Measurements from ENCODE around the gene FYB1.

FYB1 gene

DNA sequence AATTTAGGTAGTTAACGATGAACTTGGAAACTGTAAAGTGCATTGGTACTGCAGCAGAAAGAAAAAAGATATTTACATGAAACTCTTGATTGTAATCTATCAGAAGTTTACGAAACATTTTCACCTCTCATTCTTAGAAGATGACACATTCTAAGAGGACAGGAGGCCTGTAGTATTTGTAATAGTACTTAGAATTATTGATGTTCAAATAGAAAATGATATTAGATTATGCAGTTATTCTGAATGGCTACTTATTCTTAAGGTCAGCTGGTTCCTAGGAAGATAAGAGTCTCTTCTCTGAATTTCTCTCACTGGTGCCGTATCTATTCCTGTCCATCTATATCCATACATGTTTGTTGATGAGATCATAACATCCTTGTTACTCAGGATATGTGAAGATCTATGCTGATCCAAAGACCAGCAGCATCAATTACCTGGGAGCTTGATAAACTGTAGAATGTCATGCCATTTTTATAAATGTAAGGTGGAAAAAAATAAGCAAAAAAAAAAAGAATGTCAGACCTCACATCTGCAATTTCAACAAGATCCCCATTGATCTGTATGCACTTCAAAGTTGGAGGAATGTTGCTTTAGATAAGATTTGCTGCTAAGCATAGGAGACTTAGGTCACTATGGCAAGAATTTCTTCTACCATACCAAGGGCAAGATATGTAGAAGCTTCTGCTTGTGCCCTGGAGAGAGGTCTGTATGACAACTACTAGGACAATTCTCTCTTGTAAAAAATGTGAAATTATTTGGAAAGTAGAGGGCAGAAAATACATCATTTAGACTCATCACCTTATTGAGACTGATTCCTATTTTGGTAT lies 102.8 kb downstream of the FYB1 start:
- FAIRE-seq = no peak

DNA sequence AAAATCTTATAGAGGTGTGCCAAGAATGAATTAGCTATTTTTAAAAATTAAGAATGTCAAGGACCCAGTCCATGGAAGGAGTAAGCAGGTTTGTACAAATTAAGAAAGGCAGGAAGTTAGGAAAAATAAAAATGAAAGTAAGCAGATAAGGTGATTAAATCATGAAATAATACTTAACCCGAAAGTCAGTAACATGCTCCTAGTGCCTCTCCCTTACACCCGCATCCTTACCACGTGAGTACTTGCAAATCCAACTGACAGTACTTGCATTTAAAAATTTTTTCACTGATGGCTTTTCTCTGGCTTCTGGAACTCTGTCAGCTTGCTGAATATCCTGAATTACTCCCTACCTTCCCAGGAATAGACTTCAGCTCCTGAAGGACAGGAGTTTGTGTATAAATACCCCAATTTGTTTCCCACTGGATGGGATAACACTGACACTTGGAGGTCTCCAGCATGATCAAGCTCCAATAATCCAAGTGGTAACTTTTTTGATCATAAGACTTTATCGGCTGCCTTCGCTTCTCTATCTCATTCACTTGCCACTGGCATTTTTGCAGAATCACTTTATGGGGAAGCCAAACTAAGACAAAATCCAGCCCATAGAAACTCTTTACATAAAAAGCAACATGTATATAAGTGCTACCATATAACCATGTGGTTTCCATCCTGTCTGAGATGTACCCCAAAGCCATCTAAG lies 103.6 kb downstream of the FYB1 start:
- FAIRE-seq = no peak

DNA sequence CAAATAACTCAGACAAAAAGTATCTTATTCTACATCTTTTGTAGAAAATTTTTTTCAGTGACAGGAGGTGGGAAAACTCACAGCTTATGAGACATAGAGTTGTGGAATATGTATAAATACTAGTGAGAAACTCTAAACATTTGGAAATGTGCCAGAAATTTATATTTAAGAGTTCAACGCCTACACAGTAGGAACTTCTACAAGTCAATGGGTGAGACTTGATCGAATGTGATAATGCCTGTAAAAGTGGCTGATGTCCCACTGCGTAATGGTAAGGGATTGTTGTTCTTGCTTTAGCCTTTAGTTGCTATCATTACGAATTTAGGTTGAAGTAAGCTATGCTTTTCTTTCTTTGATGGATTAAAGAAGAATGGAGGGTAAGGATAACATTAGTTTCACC lies 105.2 kb downstream of the FYB1 start:
- no peak for FAIRE-seq

DNA sequence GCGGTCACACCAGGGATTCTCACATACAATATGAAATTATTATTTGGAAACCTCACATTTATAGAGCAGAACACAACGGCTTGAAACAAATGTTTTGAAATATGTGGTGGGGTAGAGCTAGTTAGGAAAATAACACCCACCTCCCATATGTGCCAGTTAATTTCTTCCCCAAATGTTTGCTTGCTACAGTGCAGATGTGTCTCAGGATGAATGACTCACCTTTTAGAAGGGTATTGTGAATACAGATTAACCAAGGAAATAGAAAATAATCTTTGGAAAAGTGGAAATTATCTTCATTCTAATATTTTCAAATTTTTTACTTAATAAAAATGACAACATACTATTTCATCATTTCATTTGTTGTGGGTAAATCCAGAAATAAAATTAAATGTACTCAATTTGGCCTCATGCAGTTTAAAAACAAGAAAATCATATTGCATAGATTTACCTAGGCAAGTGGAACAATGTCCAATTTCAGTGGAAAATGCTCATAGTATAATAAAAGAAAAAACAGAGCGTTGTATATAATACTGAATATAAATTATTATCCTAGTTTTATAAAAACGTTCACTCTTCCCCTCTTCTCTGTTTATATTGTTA lies 105.9 kb downstream of the FYB1 start:
- no peak for FAIRE-seq

DNA sequence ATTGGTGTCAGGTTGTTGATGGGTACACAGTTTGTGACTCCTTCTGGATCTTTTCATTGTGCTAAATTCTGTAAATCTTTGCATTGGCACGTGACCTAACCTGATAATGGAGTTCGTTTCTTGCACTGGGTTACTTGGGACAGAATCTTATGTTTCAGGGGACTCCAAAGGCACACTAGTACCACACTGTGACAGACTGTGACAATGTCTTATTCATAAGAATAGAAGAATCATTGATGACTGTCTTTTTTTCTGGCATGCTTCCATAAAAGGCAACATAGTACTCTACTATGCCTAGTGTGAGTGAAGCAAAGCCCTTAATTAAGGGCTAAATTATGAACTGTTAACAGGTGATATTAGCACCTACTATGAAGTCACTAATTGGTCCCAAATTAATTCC lies 109.8 kb downstream of the FYB1 start:
- FAIRE-seq = no peak

DNA sequence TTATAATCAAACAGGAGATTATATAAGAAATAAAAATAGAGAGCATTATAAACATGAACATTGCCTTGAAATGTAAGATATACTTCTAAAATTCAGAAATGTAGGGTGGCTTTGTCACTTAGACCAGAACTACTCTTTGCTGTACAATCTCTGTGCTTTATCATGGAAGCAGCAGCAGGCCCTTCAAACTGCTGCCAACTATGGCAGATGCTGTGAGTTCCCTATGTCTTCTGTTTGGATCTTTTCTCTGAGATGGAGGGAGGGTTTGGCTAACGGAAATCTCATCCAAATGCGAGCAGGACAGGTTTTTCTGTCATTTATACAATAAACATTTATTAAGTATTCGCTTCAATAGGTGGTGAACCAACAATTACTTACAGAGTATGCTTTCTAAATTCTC lies 110.4 kb downstream of the FYB1 start:
- no peak for FAIRE-seq

DNA sequence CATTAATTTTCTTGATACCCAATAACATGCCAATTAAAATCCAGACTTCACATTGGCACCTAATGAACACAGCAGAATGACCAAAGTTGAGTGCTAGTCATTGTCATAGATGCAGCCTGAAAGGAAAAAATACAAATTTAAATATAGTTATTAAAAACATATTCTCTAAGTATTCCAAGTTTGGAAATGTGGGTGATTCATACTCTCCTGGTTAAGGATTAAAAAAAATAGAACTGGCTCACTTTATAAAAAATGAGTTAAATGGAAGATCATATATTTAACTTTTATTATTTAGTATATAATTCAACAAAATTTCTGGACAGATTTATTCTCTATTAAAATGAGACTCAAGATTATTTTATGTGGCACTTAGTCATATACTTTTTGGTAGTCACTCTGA lies 112.0 kb downstream of the FYB1 start:
- FAIRE-seq = no peak

DNA sequence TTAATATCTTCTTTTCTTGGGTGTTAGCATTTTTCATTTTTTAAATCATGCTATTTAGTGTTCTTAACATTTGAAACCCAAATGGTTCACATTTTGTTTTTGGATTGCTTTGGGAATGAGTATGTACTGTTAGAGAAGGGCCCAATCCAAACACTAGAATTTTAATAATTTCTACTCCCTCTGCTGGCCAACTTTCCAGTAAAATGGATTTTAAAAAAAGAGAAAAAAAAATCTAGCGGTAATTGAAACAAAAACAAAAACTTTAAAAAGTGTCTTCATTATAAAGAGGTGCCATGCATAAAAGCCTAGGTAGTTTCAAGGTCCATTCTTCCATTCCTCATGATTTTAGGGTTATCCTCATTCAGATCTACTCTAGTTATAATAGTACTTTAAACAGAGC lies 113.0 kb downstream of the FYB1 start:
- FAIRE-seq = no peak

DNA sequence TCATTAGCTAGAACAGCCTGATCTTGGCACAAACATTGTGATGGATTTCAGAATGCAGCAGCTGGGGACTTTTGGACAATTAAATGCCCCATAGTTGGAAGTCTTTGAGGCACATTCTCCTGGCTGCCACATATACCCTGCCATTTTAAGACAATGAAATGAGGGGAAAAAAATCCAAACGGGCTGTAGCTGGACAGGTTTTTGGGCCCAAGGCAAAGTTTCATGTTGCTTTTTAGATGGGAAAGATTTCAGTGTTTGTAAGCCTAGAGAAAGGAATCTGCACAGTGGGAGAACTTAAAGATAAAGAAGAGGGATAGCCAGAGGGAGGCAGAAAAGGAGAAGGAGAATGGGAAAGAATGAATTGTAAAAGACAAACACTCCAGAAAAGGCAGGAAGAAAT lies 115.1 kb downstream of the FYB1 start:
- FAIRE-seq = no peak

DNA sequence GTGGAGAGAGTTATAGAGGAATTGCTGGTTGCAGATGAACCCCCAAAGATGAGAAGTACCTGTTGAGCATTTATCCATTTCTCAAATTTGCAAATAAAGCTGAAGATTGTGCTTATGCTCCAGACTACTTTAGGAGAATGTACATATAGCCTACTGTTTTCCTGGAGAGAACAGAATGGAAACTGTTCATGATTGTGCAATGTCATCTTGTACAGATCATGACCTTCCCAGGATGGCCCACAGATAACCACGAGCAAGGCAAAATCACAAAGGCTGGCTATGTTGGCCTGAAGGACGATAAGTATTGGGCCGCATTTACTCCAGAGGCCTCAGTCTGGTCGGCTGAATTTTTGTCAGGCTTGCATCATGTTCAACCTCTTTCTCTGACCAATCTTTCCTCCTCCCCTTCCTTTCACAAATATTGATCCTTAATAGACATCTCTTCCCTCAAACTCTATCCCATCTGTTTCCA lies 116.6 kb downstream of the FYB1 start:
- no peak for FAIRE-seq

DNA sequence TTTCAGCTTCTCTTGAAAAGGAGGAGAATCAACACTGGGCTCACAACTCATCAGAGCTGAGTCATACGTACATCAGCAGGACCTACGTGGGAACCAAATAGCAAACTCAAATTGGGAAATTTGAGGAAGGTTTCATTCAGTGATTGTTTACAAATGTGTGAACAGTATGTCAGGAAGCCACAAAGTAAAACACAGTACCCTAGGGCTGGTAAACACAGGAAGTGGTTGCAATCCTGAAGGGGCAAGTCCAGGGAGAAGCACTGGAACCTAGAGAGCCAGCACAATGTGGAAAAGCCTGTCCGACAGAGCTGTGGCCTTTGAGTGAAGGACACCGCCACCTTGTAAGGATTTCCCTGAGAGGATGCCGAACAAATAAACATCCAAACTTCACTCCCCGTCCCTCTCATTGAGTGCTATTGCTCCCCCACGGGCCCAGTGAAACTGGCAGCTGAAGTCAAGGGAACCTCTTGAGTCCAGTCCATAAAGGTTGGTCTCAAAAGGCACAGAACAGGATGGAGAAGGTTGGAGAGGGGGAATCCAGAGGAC lies 118.4 kb downstream of the FYB1 start:
- no peak for FAIRE-seq

DNA sequence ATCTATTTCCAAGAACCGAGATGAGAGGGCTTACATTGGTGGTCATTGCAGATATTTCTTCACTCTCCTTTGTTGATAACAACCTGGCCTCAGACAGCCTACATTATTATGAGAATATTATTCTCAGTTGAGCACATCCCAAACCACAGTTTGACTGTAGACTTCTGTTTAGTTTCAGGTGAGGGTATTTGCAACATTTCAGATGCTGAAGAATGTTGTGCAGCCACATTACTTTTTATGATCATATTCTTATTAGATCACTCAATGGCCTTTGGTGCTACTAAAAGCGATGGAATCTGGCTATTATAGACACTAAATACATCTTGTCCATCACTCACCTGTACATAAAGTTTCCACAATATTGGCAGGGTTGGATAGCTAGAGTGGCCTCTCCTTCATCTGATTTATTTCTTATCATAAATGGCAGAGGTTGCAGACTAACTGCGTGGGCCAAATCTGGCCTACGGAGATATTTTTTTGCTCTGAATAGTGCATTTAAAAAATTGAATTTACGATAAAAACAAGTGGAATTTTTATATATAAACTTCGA lies 119.0 kb downstream of the FYB1 start:
- FAIRE-seq = no peak

DNA sequence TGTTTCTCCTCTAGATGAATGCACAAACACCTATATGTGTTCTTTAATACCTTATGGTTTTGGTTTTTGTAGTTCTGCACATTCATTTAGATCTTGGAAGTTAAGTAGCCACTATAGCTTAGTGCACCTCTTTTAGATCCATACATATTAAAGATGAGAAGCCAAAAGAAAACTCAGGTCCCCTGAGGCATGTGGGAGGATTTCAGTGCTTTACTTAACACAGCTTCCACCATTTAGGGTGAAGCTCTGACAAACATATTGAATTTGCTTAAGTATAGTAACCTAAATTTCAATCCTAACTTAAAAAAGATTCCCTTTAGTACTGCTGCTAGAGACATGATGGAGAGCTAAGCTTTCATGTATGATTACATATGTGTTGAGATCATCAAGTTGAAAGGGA lies 119.5 kb downstream of the FYB1 start:
- no peak for FAIRE-seq

DNA sequence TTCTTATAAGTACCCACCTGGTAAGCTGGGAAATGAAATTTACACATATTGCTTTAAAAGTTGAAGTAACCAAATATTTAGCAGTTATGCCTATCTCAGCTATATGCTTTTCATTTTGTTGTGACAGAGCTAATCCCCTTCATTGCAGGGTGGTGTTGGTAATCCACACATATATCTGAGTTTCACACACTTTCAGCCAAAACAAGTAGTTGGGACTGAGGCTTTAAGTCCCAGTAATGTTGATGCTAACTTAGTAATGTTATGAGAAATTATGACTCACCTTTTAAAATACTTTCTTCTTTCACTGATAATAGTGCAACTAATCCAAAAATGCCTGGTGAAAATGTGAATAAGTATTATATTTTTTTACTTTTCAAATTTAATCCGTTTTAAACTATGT lies 126.0 kb downstream of the FYB1 start:
- no peak for FAIRE-seq

DNA sequence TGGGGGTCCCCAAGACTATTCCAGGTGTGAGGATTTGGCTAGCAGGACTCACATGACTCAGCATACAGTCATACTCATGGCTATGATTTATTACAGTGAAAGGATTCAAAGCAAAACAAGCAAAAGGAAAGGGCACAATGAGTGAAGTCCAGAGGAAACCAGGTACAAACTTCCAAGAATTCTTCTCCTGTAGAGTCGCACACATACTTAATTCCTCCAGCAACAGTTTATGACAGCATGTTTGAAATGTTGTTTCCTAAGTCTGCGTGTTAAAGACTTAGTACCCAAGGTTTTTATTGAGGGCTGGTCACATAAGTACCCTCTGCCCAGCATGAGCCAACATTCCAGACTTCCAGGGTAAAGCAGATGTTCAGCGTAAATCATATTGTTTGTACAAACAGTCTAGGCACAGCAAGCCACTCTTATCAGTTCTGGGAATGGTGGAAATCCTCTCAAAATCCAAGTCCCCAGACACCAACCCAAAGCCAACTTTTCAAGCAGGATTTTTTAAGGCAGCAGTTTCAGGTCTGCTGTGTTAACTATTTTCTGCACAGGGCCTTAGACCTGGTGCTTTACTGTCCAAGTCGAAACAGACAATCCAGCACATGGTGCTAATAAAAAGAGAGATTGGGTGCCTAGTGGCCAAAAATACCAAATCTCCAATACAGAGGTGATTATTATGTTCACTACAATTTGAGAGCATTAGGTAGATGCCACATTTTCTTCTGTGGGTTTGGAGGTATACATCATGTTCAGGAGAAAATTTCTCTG lies 126.6 kb downstream of the FYB1 start:
- FAIRE-seq = no peak

DNA sequence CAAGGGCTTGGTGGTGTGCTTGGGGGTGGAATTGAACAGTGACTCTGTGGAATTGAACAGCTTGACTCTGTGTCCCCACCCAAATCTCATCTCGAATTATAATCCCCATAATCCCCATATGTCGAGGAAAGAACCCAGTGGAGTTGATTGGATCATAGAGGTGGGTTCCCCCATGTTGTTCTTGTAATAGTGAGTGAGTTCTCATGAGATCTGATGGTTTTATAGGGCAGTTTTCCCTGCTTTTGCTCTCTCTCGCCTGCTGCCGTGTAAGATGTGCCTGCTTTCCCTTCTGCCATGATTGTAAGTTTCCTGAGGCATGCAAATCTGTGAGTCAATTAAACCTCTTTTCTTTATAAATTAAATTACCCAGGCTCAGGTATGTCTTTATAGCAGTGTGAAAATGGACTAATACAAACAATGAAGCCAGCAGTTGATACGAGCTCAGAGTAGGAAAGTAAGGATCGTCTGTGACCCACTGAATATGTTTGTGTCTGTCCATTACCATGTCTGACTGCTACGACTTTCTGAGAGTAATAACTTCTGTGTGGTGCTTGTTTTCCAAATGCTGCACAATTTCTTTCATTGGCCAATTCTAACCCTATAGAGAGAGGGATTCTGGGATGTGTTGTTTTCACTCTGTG lies 127.3 kb downstream of the FYB1 start:
- FAIRE-seq = no peak

DNA sequence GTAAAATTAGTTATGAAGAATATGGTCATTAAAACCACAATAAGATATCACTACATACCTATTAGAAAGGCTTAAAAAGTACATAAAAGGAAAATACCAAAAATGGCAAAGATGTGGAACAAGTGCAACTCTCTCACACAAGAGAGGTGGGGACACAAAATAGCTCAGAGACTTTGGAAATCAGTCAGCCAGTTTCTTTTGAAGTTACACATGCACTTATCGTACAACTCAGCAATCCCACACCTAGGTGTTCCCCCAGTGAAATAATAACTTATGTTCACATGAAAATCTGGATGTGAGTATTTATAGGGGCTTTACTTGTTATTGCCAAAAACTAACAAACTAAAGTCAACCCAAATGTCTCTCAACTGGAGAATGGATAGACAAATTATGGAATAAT lies 135.4 kb downstream of the FYB1 start:
- no peak for FAIRE-seq

DNA sequence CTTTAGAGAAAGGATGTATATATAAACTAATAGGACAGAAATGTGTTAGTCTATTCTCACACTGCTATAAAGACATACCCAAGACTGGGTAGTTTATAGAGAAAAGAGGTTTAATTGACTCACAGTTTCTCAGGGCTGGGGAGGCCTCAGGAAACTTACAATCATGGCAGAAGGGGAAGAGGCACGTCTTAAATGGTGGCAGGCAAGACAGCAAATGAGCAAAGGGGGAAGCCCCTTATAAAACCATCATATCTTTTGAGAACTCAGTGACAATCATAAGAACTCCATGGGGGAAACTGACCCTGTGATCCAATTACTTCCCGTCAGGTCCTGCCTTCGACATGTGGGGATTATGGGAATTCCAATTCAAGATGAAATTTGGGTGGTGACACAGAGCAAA lies 136.4 kb downstream of the FYB1 start:
- FAIRE-seq = no peak

DNA sequence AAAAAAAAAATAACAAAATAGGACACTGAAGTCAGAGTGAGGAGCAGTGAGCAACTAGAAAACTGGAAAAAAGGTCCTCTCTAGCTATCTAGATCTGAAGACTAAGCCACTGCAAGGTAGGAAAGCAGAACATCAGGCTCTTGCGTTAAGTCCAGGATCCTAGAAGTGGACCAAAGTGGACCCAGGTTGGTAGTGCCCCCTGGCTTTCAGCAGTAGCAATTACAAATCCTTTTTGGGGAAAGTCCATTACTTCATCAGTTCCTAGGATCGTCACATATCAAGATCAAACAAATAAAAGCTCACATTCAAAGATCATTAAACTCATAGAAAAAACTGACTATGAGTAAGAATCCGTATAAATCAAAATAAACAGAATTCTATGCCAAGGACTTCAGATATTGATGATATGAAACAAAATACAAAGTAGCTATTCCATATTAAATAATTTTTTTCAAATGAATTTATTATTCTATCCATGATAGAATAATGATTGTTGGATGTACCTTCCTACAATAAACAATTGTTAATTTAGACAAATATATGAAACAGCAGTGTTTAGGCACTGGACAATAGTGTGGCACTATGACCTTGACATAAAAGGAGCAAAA lies 138.7 kb downstream of the FYB1 start:
- FAIRE-seq = peak; percentile 74

DNA sequence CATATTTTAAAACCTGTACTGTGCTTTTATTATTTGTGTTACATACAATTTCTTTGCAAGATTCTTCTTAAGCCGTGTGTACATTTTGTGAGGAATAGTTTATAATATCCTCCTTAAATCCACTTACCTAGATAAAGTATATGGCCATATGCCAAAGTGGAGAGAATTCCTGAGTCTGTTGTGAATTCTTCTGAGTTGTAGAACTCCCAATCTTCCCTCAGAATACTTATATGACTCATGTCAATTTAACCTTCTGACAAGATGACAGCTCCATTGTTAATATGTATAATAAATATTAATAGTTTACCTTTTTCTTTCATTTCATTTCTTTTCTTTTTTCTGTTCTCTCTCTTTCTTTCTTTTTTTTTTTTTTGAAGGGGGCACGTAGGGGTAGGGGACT lies 139.2 kb downstream of the FYB1 start:
- FAIRE-seq = no peak

DNA sequence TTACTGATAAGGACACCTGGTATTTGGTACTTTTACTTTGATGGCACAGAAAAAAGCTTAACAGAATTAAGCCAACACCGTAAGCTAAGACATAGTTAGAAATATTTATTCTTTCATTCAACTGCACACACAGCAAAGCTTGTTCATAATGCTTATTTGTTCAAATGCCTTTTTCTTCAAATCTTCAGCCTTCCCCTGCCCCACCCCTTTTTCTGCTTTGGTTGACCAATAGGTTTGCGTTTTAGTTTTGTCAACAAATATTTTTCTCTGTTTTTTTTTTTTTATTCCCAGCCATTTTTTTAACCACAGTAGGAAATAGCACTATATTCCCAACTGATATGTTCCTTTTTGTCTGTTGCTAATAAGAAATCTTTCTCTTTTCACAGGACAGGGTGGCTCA lies 140.2 kb downstream of the FYB1 start:
- no peak for FAIRE-seq

Measured in TTC549 (cell line).